K562 (cell line): ENCODE data around the gene LSP1. TPM values are rescaled to one million over a fixed set of nuclear protein-coding genes. Genes with fewer than 3 reads are reported as not detected.

Experiments used
- ATAC-seq: fragments of 200-7000 bp; cut with Tn5 transposase; 3 replicates; pipeline ENCODE4 v1.9.1; 2020; ENCODE audit warnings: moderate library complexity
- BruUV-seq: library from RNA; stranded (reverse); fragments of 400-500 nt; replicated peaks from 2 replicates; lab custom pipeline; 2021; lab: Mats Ljungman, UMichigan
- CTCF ChIA-PET: fragments of 300-600 bp; formaldehyde crosslinking; extraction: SDS; loops from one replicate; lab custom pipeline; 2021; ENCODE audit warnings: low intra/inter-chr PET ratio; lab: Yijun Ruan, JAX
- POLR2A ChIA-PET: fragments of 300-600, 350-650 bp; sonication (Branson Sonifier 250); formaldehyde crosslinking; extraction: SDS; loops from one replicate; lab custom pipeline; 2021; ENCODE audit warnings: antibody characterized with exemption, inconsistent platforms; lab: Yijun Ruan, JAX
- DNase-seq, 4 experiments: peaks; one replicate each; pipeline versions ENCODE4 v3.0.0 to v3.0.0-alpha.2; 2011 to 2018; ENCODE audit warnings: low spot score in 3 of 4, mixed read lengths in 3 of 4; ENCODE audit errors: extremely low read depth in 1 of 4
- FAIRE-seq: peaks from 2 replicates; lab custom pipeline; 2011; peaks lifted over from hg19 to GRCh38; lab: Jason Lieb, UNC
- H2AFZ ChIP-seq: 2 replicates; pipeline ENCODE4 v1.6.0; 2011; ENCODE audit warnings: low read depth, low read length, control low read depth, inconsistent platforms
- H3K27ac ChIP-seq: fragments of 200-600 bp; 3 replicates; pipeline ENCODE4 v1.8.0; 2011; ENCODE audit warnings: low read depth, mild to moderate bottlenecking, control low read depth, inconsistent platforms, low read length, moderate library complexity, mixed read lengths; ENCODE audit errors: extremely low read depth
- H3K27me3 ChIP-seq, 2 experiments: fragments of 300-600 bp in 1 of 2; 2 replicates in 1 of 2; 3 replicates in 1 of 2; pipeline versions ENCODE4 v1.6.0 to v1.8.0; 2011; ENCODE audit warnings: inconsistent platforms in 2 of 2, low read length in 2 of 2, mild to moderate bottlenecking in 1 of 2, mixed read lengths in 1 of 2, moderate library complexity in 1 of 2; ENCODE audit not compliant: control insufficient read depth in 2 of 2, insufficient read depth in 2 of 2
- H3K36me3 ChIP-seq: fragments of 300-600 bp; 3 replicates; pipeline ENCODE4 v1.8.0; 2011; ENCODE audit warnings: mild to moderate bottlenecking, low read length, inconsistent platforms; ENCODE audit not compliant: control insufficient read depth, insufficient read depth
- H3K4me1 ChIP-seq, 2 experiments: fragments of 200-600 bp in 1 of 2; replicated peaks in 1 of 2; 2 replicates in 1 of 2; 3 replicates in 1 of 2; pipeline versions ENCODE4 v1.5.1 to v1.8.0; 2011; ENCODE audit warnings: inconsistent platforms in 2 of 2, low read length in 2 of 2, mild to moderate bottlenecking in 1 of 2, mixed read lengths in 1 of 2, moderate library complexity in 1 of 2; ENCODE audit not compliant: control insufficient read depth in 2 of 2, insufficient read depth in 2 of 2
- H3K4me2 ChIP-seq: 2 replicates; pipeline ENCODE4 v1.6.1; 2011; ENCODE audit warnings: low read length, control low read depth, inconsistent platforms, mixed read lengths; ENCODE audit not compliant: insufficient read depth
- H3K4me3 ChIP-seq: fragments of 200-600 bp; sonication (generic), shearing (Covaris generic); 2 replicates; pipeline ENCODE4 v1.5.1; 2016; ENCODE audit warnings: control low read depth, inconsistent platforms
- H3K79me2 ChIP-seq: fragments of 200-600 bp; 3 replicates; pipeline ENCODE4 v1.8.0; 2011; ENCODE audit warnings: low read length, inconsistent platforms; ENCODE audit not compliant: control insufficient read depth, insufficient read depth
- H3K9ac ChIP-seq, 2 experiments: 2 replicates each; pipeline versions ENCODE4 v1.6.0 to v1.6.1; 2011; ENCODE audit warnings: low read depth in 2 of 2, low read length in 2 of 2, control low read depth in 1 of 2, inconsistent platforms in 1 of 2, mild to moderate bottlenecking in 1 of 2, mixed read lengths in 1 of 2; ENCODE audit not compliant: insufficient read depth in 1 of 2
- H3K9me1 ChIP-seq: one replicate; pipeline ENCODE4 v1.6.0; 2011; ENCODE audit warnings: inconsistent platforms, mild to moderate bottlenecking, low read length, moderate library complexity; ENCODE audit not compliant: control insufficient read depth, insufficient read depth
- H3K9me3 ChIP-seq: replicated peaks from 2 replicates; pipeline ENCODE4 v1.5.1; 2011; ENCODE audit warnings: low read depth, low read length, inconsistent platforms; ENCODE audit not compliant: control insufficient read depth, insufficient read depth
- H4K20me1 ChIP-seq: replicated peaks from 2 replicates; pipeline ENCODE4 v1.6.1; 2011; ENCODE audit warnings: low read length, inconsistent platforms, mixed read lengths; ENCODE audit not compliant: control insufficient read depth, insufficient read depth
- ATF1 ChIP-seq, 2 experiments: fragments of 450-650 bp in 1 of 2; IDR thresholded peaks; 2 replicates each; pipeline ENCODE4 v1.6.1; 2016; ENCODE audit warnings: missing compliant biosample characterization in 1 of 2, missing genetic modification characterization in 1 of 2
- HNRNPL ChIP-seq: fragments of 200-400 bp; formaldehyde crosslinking; IDR thresholded peaks from 2 replicates; pipeline ENCODE4 v1.6.1; 2017; ENCODE audit warnings: low read depth, mild to moderate bottlenecking, low read length
- NCOA2 ChIP-seq, 2 experiments: fragments of 450-650 bp; IDR thresholded peaks; 2 replicates each; pipeline ENCODE4 v1.6.1; 2018; ENCODE audit warnings: mild to moderate bottlenecking in 2 of 2, moderate library complexity in 1 of 2; ENCODE audit not compliant: partially characterized antibody in 2 of 2
- NR0B1 ChIP-seq: fragments of 450-650 bp; IDR thresholded peaks from one replicate; pipeline ENCODE4 v1.6.1; 2018; ENCODE audit warnings: mild to moderate bottlenecking, moderate library complexity; ENCODE audit not compliant: partially characterized antibody
- ZNF133 ChIP-seq: fragments of 250-450 bp; sonication (Bioruptor Pico); IDR thresholded peaks from 2 replicates; pipeline ENCODE4 v1.4.0; 2020; ENCODE audit warnings: mild to moderate bottlenecking
- WGBS: fragments of 100-300 bp; shearing (Covaris generic); methylation state at CpG from one replicate; pipeline ENCODE4 v1.1.6; 2016; ENCODE audit warnings: low coverage, mixed read lengths; ENCODE audit not compliant: insufficient coverage; ENCODE audit errors: missing lambda C conversion rate; 5-methylcytosine and 5-hydroxymethylcytosine counted together
- in situ Hi-C: fragments of 300-500 bp; cut with MboI; formaldehyde crosslinking; loops from 4 replicates; pipeline ENCODE4 v1.15.0; 2018; ENCODE audit warnings: inconsistent platforms, mixed read lengths
- intact Hi-C: fragments of 100-400 bp; cut with micrococcal nuclease; formaldehyde crosslinking; loops from 2 replicates; pipeline ENCODE4 v1.14.2; 2022
- polyA plus RNA-seq, 8 experiments: library from polyadenylated mRNA; depleted of rRNA in 4 of 8; stranded (reverse) in 5 of 8; unstranded in 3 of 8; fragments of >200 nt; fragmentation: Nextera tagmentation in 2 of 8; fragmentation: Illumina TruSeq in 1 of 8; extraction: Ambion mirVana in 2 of 8; extraction: Trizol in 1 of 8; gene quantifications; 2 replicates each; pipeline versions ENCODE4 v1.2.1 to v1.2.3, GENCODE V29; 2011 to 2014; ENCODE audit warnings: inconsistent platforms in 1 of 8, missing spikeins in 1 of 8
- total RNA-seq, 7 experiments: library from RNA; depleted of rRNA in 6 of 7; stranded (reverse); fragments of >200 nt in 6 of 7; fragmentation: Illumina TruSeq in 2 of 7; extraction: Trizol in 2 of 7; gene quantifications; 2 replicates each; pipeline versions ENCODE4 v1.2.1 to v1.2.3, GENCODE V29; 2011 to 2021; ENCODE audit warnings: low replicate concordance in 1 of 7

LSP1 gene
- total and polyA plus RNA-seq, 9 of the 15 experiments (the other 6 are each of a cell fraction or from before 2014, with no cell fraction given), result 0.08 to 2.9 (median 0.65) TPM; not detected in 2

GRCh38 chr11:1927026-1927847, 74.4 kb downstream of the LSP1 start (continued):
- no peak for TF ChIP-seq ZNF133
- TF ChIP-seq NCOA2 (IDR thresholded peaks at IDR 0.05; ENCODE audit: partially characterized antibody in 2 of 2), result no peak
- no peak for TF ChIP-seq ATF1 (CRISPR knock-in tag; IDR thresholded peaks at IDR 0.05)
- TF ChIP-seq ATF1 (tag; IDR thresholded peaks at IDR 0.05), result no peak

DNA sequence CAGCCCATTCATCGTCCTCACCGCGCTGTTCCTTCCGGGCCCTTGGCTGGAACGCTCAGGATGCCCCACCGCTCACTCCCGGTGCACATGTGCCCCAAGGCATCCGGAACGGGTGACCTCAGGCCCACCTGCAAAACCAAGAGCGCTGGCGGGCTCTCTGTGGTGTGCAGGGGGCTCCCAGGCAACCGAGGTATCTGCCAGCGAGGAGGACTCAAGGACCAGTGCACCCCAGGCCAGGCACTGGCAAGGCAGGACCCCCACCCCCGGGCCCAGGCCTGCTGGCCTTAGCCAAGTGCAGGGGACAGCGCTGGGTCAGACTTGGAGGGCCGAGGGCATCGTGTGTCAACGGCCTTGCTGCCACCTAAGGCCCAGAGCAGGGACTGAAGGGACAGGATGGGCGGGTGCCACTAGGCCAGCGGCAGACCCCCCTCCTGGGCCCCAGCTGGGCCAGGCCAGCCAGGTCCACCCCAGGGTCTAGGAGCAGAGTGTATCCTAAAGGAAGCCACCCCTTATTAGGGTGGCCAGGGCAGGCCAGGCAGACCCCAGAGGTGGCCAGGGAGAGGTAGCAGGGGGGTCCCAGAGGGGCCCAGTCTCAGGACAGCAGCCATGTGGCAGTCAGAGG, 75.1 kb downstream of the LSP1 start:
- H4K20me1 ChIP-seq, result peaks cover 19% of the 10 kb centered on the region; the same call in 1 of the 2 replicates
- no peak overlapping the region for H3K4me3 ChIP-seq
- ChIA-PET POLR2A (interaction anchor here (0.7 kb wide), 1 partner anchor 8 kb away, joined by 3 read pairs; no protein-coding TSS in a partner anchor), CTCF (no interaction called here)
- ATAC-seq, result no peak
- H3K27ac ChIP-seq, result no peak overlapping the region
- 4% methylated on average over 19 of the region's 20 CpGs for WGBS
- H3K4me1 ChIP-seq, result peaks cover 0 to 44% of the 10 kb centered on the region in 2 experiments; a peak in 2 of 5 replicates
- H2AFZ ChIP-seq, result no peak overlapping the region
- H3K9me1 ChIP-seq, result no peaks in the 10 kb centered on the region
- FAIRE-seq, result no peak
- in situ Hi-C loops, result no loop called here
- no peaks in the 10 kb centered on the region for H3K79me2 ChIP-seq
- no peak overlapping the region for H3K4me2 ChIP-seq
- peaks cover 28 to 78% of the 10 kb centered on the region in 2 experiments; a peak in 3 of 5 replicates for H3K27me3 ChIP-seq
- DNase-seq, result no peak
- H3K36me3 ChIP-seq, result no peaks in the 10 kb centered on the region
- no peak overlapping the region; a peak in 1 of 4 replicates for H3K9ac ChIP-seq
- no peaks in the 10 kb centered on the region for H3K9me3 ChIP-seq
- TF ChIP-seq NR0B1, result no peak
- no peak for TF ChIP-seq HNRNPL
- TF ChIP-seq, all 486 proteins: peak for 0
- intact Hi-C loops, result no loop called here
- no TSS peak for BruUV-seq
